ENCODE results near the gene MRPL38. TPM values are rescaled to one million over a fixed set of nuclear protein-coding genes. Genes with fewer than 3 reads are reported as not detected.
A peak's percentile ranks its signal among the peaks of the same experiment; 100 is the strongest.

MRPL38 gene
- polyA plus RNA-seq, 2 of the 4 experiments (the other 2 are of a cell fraction): 53.5 to 102 TPM

- peak; percentile 41; the same call in 1 of the 2 replicates for TF ChIP-seq E2F6 (IDR thresholded peaks at IDR 0.05; ENCODE audit: borderline replicate concordance, low read depth)
- 0 out of 2 replicates have a peak, but pooled peaks have one; percentile 11 for TF ChIP-seq RFX5 (IDR thresholded peaks at IDR 0.05)
- peak; percentile 39 to 46; a peak in 3 of 5 replicates for TF ChIP-seq RAD21 (conservative IDR thresholded peaks at IDR 0.05 in 1 of 2, IDR thresholded peaks at IDR 0.05 in 1 of 2)
- peak; percentile 96; the same call in 1 of the 2 replicates for TF ChIP-seq RNF2 (IDR thresholded peaks at IDR 0.05; ENCODE audit: borderline replicate concordance, low read depth)
- peak; percentile 70 for TF ChIP-seq GATA3 (IDR thresholded peaks at IDR 0.05; ENCODE audit: borderline replicate concordance)
- peak; percentile 50; the same call in 1 of the 2 replicates for TF ChIP-seq JUNB (IDR thresholded peaks at IDR 0.05)
- TF ChIP-seq BHLHE40 (IDR thresholded peaks at IDR 0.05; ENCODE audit: low read depth, low read length): 0 out of 2 replicates have a peak, but pooled peaks have one; percentile 8
- TF ChIP-seq MAX (IDR thresholded peaks at IDR 0.05): no peak; the same call in none of the 2 replicates
These were observed 27.5 kb downstream of the MRPL38 start (continued) for GRCh38 chr17:75876938-75877751.

DNA sequence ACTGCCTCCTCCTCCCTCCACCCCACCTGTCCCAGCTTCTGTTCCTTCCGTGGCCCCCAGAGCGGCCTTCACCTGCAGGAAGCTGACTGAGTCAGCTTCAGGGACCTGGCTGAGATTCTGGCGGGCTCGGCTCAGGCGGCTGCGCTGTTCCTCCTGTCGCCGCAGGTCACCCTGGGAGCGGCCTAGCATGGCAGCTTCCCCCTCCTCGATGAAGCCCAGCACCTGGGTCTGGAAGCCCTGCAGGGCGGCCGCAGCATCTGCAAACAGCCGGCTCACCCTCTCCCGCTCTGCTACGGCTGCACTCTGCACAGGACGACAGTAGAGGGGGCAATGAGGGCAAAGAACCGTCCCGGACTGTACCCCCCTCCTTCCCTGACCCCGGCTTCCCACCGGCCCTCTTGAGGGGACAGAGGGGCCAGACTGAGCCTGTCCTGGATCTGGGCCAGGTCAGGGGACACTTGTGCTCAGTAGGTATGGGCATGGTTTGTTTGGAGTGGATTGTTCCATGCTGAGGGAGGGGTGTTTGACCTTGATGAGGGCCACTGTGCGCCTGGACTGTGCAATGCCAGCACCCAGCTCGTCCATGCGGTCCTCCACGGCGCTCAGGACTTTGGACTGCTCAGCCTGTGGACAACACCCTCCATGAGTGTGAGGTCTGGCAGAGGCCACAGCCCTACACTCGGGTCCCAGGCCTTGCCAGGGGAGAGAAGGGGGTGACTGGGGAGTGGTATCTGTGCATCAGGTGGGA lies 28.3 kb downstream of the MRPL38 start:
- Histone ChIP-seq H3K9me3 (no peaks in the 10 kb centered on the region), H3K4me3 (peak overlapping the region; percentile 85), H3K4me2 (peak overlapping the region; percentile 93), H3K27ac (peak overlapping the region; percentile 92 to 94), H3K4me1 (peaks cover 43% of the 10 kb centered on the region)
- FAIRE-seq (no peak), ATAC-seq (peak; percentile 38 to 62), DNase-seq (ENCODE audit: low read depth in 1 of 2, low spot score in 1 of 2) (peak; percentile 74)
- POLR2A ChIA-PET: interaction anchor here (0.6 to 4.9 kb wide), 6 partner anchors 20 to 104 kb away, joined by 5 to 52 read pairs (median 22); partner anchors contain the start of genes ACOX1, MRPL38, TEN1 and TRIM65
- CTCF ChIA-PET: interaction anchor here (0.7 to 22.8 kb wide), 25 partner anchors 9 to 196 kb away, joined by 3 to 513 read pairs (median 5); partner anchors contain the start of genes GALK1, MRPL38, TRIM65 and UNK
- 3% methylated on average over 16 of the region's 26 CpGs for WGBS (ENCODE audit: missing lambda C conversion rate)
- TF ChIP-seq EHMT2 (IDR thresholded peaks at IDR 0.05; ENCODE audit: low read depth) (no peak), MAX (IDR thresholded peaks at IDR 0.05) (peak; percentile 49), E2F6 (IDR thresholded peaks at IDR 0.05; ENCODE audit: borderline replicate concordance, low read depth) (peak; percentile 53; the same call in 1 of the 2 replicates), RAD21 (conservative IDR thresholded peaks at IDR 0.05 in 1 of 2, IDR thresholded peaks at IDR 0.05 in 1 of 2) (0 out of 5 replicates have a peak, but pooled peaks of 1 of the 2 experiments have one; percentile 2), JUNB (IDR thresholded peaks at IDR 0.05) (no peak), ZSCAN20 (CRISPR knock-in tag; IDR thresholded peaks at IDR 0.05) (no peak), HOXB13 (CRISPR knock-in tag; IDR thresholded peaks at IDR 0.05; ENCODE audit: low read depth) (no peak), MAFK (IDR thresholded peaks at IDR 0.05; ENCODE audit: partially characterized antibody) (no peak), RCOR1 (IDR thresholded peaks at IDR 0.05; ENCODE audit: low read depth, low read length) (no peak), RARB (CRISPR knock-in tag; IDR thresholded peaks at IDR 0.05) (no peak), JUN (IDR thresholded peaks at IDR 0.05) (peak in 1 of 2 experiments; percentile 39; a peak in 1 of 5 replicates), ELK1 (IDR thresholded peaks at IDR 0.05; ENCODE audit: low read depth, low read length) (no peak), ZNF302 (CRISPR knock-in tag; IDR thresholded peaks at IDR 0.05) (no peak), TP53 (CRISPR knock-in tag; IDR thresholded peaks at IDR 0.05) (no peak; the same call in 1 of the 2 replicates), HOXB5 (CRISPR knock-in tag; IDR thresholded peaks at IDR 0.05) (0 out of 2 replicates have a peak, but pooled peaks have one; percentile 11), EHF (CRISPR knock-in tag; IDR thresholded peaks at IDR 0.05) (no peak), POLR2A (IDR thresholded peaks at IDR 0.05; ENCODE audit: low read length) (0 out of 2 replicates have a peak, but pooled peaks have one; percentile 15)
- TF ChIP-seq, protein P1, sequence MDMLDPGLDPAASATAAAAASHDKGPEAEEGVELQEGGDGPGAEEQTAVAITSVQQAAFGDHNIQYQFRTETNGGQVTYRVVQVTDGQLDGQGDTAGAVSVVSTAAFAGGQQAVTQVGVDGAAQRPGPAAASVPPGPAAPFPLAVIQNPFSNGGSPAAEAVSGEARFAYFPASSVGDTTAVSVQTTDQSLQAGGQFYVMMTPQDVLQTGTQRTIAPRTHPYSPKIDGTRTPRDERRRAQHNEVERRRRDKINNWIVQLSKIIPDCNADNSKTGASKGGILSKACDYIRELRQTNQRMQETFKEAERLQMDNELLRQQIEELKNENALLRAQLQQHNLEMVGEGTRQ (IDR thresholded peaks at IDR 0.05): no peak
- TF ChIP-seq, protein P2, sequence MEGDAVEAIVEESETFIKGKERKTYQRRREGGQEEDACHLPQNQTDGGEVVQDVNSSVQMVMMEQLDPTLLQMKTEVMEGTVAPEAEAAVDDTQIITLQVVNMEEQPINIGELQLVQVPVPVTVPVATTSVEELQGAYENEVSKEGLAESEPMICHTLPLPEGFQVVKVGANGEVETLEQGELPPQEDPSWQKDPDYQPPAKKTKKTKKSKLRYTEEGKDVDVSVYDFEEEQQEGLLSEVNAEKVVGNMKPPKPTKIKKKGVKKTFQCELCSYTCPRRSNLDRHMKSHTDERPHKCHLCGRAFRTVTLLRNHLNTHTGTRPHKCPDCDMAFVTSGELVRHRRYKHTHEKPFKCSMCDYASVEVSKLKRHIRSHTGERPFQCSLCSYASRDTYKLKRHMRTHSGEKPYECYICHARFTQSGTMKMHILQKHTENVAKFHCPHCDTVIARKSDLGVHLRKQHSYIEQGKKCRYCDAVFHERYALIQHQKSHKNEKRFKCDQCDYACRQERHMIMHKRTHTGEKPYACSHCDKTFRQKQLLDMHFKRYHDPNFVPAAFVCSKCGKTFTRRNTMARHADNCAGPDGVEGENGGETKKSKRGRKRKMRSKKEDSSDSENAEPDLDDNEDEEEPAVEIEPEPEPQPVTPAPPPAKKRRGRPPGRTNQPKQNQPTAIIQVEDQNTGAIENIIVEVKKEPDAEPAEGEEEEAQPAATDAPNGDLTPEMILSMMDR (IDR thresholded peaks at IDR 0.05): peak; percentile 24; the same call in 1 of the 3 replicates
- TF ChIP-seq, protein P3, sequence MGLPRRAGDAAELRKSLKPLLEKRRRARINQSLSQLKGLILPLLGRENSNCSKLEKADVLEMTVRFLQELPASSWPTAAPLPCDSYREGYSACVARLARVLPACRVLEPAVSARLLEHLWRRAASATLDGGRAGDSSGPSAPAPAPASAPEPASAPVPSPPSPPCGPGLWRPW (IDR thresholded peaks at IDR 0.05): no peak
- TF ChIP-seq, protein P4, sequence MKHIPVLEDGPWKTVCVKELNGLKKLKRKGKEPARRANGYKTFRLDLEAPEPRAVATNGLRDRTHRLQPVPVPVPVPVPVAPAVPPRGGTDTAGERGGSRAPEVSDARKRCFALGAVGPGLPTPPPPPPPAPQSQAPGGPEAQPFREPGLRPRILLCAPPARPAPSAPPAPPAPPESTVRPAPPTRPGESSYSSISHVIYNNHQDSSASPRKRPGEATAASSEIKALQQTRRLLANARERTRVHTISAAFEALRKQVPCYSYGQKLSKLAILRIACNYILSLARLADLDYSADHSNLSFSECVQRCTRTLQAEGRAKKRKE (CRISPR knock-in tag; IDR thresholded peaks at IDR 0.05; ENCODE audit: low read depth): peak; percentile 80; the same call in 1 of the 2 replicates

Measured in A549 (cell line).